Activated T-cell treated with anti-CD3 and anti-CD28 coated beads, Interleukin-2, amount 50 U/mL, for 48 hours (primary cell): Measurements from ENCODE around the gene MYOD1.

Source experiments
- DNase-seq, 2 experiments: peaks; one replicate each; pipeline ENCODE4 v3.0.0-alpha.2; 2020

Gene MYOD1

DNA sequence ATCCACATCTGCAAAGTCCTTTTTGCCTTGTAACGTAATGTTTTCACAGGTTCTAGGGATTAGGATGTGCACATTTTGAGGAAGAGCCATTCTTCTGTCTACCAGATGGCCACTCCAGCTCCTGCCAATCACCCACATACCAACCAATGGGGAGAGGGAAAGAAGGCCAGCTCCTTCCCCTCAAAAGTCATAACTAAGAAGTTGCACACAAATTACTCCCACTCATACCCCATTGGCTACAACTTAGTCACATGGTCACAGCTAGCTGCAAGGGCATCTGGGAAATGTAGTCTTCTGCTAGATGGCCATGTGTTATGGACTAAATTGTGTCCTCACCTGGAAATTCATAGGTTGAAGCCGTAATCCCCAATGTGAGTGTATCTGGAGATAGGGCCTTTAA lies 15.4 kb upstream of the MYOD1 start:
- DNase-seq = no peak

DNA sequence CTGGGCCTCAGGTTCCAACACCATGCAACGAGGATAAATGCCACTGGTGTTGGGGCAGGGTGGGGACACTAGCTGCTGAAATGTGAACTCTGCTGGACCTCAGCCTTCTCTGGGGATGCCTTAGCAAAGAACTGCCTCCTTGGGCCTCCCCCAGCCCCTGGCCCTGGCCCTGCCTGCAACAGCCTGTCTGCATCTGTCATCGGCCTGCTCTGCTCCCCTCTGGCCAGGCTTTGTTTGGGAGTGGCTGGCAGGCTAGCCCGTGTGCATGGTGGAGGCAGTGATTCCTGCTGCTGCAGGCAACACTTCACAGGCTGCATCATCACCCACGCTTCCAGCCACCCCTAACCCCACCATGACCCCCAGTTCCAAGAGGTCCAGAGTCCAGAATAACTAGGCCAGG lies 11.5 kb upstream of the MYOD1 start:
- DNase-seq = no peak

DNA sequence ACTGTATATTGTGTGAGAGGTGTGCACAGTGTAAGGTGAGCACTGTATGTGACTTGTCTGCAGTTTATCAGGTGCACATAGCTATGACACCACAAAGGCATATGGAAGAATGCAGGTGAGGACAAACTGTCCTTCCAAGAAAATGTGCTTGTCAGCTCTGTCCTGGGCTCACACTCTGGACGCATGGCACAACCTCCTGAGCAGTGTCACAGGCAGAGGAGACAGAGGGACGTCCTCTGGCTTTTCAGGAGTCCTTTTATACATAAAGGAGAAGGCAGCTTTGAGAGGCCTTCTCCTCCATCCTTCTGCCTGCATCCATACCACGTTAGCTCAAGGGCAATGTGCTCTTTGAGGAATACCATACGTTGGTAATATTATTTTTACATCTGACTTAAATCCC lies 7.5 kb upstream of the MYOD1 start:
- no peak for DNase-seq

DNA sequence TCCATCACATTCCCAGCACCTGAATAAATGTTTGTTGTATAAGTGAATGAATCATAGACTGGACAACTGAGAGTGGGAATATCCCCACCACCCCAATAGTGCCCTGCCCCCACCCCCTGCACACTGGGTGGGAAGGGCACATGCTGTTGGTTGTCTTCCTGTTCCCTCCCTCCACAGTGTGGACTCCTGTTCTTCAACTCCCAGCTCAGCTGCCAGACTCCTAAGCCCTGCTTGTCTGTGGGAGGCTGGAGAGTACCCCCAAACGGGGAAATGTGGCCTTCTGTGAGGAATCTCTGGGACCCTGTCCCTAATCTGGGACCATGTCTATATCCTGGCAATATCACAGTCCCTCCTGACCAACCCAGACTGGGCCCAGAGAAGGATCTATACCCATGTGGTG lies 5.5 kb upstream of the MYOD1 start:
- DNase-seq = no peak

DNA sequence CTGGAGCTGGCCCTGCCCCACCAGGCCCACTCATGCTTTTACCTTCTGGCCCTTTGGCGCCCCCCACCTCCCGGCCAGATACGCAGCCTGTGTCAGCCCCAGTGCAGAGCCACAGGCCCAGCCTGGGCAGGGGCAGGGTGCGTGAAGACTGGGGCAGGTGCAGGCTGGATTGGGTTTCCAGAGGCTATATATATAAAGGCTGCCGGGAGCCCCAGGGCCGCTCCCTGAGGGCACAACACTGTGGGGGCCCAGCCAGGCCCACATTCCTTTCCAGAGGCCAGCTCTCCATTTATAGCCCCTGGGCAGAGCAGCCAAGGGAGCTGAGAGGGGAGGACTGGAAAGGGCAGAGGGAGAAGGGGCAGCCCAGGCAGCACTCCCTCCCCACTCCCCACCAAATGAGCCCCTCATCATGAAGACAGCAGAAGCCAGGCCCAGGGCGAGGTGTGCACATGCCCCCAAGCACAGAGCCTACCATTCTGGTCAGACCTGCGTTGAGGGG lies 5.0 kb upstream of the MYOD1 start:
- DNase-seq = no peak

DNA sequence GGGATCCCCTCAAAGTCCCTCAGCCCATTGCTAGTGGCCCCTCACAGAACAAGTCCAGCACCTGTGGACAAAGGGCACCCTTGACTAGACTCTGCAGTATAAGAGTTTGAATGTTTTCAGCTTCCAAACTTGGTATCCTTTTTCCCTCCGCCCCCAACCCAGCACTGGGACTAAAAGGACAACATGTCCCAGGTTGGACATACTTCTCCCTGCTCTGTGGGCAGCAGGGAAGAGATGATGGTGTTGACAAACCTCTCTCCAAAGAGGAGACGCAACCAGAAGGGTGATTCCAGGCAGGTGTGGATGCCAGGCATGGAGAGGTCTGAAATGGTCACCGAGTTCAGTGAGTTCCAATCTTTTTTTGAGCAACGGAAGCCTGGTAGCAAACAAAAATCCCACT lies 4.5 kb upstream of the MYOD1 start:
- DNase-seq = no peak

DNA sequence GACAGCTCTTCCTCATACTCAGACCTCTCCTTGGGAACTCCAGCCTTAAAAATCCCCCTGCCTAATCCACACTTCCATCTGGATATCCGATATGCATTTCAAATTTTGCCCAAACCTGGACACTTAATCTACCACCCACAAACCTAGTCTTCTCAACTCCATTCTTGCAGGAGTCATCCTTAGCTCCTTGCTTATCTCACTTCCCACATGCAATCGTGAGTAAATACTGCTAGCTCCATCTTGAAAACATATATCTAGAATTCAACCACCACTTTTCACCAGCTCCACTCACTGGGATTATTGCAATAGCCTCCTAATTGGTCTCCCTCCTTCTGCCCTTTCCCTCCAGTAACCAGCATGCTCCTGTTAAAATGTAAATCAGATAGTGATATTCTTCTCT lies 2.6 kb upstream of the MYOD1 start:
- no peak for DNase-seq

DNA sequence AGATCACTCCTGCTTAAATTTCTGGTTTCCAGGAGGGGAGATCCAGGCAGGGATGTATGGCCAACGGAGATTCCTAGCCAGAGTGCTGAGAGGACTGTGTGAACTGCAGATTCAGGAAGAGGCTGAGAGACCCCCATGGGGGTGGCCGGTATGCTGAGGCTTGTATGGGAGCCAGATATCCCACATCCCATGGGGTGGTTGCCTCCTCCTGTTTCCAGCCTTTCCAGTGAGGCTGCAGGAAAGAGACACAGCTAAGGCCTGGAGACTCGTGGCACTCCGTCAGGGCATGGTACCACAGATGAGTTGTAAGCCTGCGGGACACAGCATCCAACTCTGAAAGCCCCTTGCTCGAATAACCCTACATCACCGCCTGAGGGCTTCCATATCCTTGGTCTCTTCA lies 1.4 kb upstream of the MYOD1 start:
- DNase-seq = no peak

DNA sequence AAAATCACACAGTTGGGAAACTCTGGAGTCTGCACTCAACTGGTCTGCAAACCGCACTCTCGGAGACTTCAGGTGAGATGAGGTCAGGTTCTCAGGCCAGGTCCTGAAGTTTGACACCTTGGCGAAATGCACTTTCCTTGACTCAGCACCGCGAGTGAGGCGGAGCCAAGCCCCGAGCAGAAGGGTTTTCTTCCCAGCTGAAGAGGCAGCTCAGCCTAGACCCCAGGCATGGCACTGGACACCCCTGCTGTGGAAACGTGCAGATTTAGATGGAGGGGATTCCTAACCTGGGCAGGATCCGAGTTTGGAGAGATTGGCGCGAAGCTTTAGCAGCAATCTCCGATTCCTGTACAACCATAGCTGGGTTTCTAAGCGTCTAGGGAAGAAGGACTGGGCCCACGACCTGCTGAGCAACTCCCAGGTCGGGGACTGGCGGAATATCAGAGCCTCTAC lies 835 bp upstream of the MYOD1 start:
- DNase-seq = no peak

DNA sequence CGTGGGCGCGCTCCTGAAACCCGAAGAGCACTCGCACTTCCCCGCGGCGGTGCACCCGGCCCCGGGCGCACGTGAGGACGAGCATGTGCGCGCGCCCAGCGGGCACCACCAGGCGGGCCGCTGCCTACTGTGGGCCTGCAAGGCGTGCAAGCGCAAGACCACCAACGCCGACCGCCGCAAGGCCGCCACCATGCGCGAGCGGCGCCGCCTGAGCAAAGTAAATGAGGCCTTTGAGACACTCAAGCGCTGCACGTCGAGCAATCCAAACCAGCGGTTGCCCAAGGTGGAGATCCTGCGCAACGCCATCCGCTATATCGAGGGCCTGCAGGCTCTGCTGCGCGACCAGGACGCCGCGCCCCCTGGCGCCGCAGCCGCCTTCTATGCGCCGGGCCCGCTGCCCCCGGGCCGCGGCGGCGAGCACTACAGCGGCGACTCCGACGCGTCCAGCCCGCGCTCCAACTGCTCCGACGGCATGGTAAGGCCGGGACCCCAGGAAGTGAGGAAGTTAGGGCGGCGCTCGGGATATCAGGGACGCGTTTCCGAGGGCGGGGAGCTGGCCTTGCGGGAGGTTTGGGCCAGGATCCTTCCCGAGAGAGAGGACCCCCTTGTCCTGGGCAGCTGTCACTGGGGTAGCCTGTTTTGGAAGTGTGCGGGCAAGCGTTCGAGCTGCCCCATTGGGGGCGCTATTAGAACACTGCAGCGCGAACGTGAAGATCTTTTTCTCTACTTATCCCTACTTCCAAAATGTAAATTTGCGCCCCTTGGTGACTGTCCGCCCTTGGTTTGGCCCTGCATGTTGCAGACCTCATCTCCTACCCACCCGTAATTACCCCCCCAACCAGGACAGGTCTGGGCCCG lies 796 bp downstream of the MYOD1 start:
- no peak for DNase-seq

DNA sequence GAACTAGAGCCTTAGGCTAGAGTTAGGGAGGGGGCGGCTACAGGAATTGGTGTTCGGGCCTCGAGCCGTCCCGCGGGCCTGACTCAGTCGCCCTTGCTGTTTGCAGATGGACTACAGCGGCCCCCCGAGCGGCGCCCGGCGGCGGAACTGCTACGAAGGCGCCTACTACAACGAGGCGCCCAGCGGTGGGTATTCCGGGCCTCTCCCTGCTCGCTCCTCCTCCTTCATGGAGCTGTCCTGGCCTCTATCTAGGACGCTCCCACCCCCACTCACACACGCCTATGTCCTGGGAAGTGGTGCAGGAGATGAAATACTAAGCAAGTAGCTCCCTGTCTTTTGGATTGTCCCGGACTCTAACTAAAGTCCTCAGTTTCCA lies 1.4 kb downstream of the MYOD1 start:
- DNase-seq = no peak

DNA sequence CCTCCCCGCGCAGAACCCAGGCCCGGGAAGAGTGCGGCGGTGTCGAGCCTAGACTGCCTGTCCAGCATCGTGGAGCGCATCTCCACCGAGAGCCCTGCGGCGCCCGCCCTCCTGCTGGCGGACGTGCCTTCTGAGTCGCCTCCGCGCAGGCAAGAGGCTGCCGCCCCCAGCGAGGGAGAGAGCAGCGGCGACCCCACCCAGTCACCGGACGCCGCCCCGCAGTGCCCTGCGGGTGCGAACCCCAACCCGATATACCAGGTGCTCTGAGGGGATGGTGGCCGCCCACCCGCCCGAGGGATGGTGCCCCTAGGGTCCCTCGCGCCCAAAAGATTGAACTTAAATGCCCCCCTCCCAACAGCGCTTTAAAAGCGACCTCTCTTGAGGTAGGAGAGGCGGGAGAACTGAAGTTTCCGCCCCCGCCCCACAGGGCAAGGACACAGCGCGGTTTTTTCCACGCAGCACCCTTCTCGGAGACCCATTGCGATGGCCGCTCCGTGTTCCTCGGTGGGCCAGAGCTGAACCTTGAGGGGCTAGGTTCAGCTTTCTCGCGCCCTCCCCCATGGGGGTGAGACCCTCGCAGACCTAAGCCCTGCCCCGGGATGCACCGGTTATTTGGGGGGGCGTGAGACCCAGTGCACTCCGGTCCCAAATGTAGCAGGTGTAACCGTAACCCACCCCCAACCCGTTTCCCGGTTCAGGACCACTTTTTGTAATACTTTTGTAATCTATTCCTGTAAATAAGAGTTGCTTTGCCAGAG lies 2.0 kb downstream of the MYOD1 start:
- no peak for DNase-seq

DNA sequence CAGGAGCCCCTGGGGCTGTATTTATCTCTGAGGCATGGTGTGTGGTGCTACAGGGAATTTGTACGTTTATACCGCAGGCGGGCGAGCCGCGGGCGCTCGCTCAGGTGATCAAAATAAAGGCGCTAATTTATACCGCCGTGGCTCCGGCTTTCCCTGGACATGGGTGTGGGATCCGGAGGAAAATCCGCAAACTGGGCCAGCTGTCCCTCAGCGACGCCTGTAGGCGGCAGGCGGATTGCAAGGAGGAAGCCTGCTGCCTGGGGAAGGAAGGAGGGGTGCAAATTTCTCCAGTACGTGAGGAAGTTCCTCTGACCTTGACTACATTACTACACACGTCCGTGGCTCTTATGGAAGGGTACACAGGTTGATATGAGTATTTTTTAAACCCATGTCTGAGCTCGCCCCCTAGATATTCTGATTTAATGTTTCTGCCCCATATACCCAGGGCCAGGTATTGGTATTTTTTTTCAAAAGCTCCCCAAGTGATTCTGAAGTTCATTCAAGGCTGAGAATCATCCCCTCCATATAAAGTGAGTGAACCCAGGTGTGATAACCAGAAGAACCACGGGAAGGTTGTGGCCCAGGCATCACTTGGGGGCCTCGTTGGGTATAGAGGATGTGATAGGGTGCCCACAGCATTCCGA lies 2.8 kb downstream of the MYOD1 start:
- DNase-seq = no peak

DNA sequence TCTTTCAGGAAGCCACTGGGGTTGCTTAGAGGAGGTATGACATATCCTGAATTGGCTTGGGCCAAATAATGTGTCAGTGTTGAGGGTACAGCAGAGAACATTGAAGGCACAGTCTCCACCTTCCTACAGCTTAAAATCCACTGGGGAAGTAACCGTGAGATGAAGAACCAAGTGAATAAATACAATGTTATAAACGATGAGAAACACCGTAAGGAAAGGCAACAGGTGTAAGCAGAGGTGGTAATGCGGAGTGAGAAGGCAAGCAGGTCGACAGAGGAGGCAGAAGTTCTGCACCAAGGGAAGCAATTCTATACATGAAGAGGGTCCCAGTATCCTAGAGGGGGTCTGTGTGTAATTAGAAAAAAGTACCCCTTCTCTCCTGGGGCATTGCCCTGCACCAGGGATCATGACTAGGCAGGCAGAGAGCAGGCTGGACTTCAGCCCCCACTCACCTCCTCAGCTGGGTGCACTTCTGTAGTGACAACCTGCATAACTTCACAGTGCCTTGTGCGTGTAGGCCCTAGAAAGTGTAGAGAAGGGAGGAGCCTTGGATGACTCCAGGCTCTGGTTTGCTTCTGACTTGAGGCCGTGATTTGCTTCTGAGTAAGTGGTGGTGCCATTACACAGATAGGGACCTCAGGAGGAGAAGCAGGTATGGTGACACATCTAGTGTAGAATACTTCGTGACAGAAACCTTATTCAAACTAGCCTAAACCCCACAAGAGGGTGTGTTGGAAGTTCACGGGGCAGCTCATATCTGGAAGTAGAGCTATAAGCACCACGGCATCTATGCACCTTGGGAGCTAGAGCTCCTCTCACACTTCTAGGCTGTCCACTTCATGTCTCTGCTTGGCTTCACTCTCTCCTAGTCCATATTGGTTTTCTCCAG lies 4.9 kb downstream of the MYOD1 start:
- DNase-seq = no peak

DNA sequence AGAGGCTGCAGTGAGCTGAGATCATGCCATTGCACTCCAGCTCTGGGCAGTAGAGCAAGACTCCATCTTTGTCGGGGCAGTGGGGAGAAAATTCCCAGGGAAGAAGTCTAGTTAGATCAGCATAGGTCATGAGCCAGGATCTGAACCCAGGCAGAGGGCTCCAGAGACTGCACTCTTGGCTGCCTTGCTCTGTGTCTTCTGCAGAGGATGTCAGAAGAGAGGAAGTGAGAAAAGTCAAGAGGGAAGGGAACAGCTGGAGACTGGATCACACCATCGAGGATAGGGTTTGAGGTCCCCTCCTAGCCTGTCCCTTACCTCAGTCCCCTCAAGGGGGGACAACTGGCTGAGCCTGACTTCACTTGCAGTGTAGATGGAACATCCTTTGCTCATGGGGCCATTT lies 5.8 kb downstream of the MYOD1 start:
- no peak for DNase-seq

DNA sequence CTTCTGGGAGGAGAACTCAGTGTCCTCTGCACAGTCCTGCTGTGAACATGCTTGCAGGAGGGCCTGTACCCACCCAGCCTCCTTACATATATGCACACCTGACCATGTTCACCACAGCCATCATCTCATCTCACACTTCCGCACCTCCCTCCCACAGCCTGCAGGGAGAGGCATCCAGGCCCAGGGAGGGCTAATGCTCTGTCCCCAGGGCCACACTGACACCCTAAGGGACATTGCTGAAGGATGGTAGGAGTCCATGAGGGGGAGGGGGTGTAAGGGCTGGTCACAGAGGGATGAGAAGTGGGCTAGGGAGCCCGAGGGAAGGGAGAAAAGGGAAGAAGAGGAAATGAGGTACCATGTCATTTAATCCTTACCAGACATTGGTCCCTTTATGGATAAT lies 10.8 kb downstream of the MYOD1 start:
- no peak for DNase-seq

DNA sequence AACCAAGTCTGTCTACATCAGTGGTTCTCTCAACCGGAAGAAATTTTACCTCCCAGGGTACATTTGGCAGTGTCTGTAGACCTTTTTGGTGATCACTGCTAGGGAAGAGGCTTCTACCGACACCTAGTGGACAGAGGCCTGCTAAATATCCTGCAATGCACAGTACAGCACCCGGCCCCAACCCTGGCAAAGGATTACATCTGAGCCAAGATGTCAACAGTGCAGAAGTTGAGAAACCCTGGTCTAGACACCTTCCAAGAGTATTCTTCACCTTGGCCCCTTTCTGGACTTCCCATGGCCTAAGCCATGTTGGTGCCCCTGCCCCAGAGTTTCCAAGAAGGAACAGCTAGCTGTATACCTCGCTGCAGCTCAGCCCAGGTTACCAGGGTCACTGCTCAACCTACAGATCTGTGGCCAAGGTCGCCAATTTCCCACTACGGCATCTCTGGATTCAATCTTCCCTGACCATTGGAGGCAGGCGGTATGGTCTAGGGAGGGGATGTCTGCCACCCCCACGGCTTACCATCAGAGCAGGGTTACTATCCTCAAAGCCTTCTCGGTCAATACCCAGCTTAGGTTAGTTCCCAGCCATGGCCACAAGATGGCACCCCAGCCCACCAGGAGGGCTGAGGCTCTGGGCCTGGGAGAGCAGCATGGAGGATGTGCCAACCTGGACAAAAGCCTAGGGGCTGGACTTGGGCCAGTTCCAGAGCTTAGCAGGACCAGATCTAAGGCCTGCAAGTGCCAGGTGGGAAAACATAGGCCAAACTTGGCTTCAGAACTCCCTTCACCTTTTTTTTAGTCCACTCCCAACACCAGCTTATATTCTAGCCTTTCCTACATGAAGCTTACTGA lies 11.5 kb downstream of the MYOD1 start:
- DNase-seq = peak; percentile 85 to 88

DNA sequence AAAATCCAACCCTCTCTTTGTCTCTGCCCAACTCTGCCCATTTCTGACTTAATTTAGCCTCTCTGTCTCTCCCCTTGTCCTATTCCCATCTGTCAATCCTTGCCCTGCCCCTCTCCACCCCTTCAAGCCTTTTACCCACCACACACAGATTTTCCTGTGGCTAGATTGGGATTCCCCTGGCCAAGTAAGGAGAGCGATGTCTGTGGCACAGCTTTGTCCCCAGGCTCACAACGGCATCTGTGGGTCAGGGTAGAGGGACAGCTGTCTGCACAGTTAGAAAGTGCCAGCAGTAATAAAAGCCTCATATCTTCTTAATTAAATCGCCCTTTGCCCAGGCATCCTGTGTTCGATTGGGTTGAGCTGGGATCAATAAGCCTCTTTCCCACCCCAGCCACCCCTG lies 13.9 kb downstream of the MYOD1 start:
- DNase-seq = no peak

DNA sequence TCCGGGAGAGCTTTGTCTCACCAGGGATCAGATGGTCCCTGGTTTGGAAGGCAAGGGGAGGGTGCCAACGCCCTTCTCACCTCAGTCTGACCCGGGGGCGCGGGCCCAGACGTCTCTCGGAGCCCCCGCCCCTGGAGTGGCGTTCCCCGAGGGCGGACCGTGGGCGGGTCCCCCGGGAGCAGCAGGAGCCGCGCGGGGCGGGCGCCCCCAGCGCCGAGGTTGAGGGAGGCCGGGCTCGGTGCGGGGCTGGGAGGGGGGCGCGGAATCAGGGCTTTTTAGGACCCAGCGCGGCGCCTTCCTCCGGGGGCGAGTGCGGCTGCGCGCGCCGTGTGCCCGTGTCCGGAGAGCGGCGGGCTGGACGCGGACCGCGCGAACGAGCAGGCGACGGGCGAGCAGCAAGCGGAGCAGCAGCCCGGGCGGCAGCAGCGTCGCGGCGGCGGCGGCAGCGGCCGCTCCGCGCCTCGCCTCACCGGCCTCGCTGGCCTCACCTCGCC lies 15.1 kb downstream of the MYOD1 start, which contains the start of gene KCNC1:
Gene KCNC1, plus strand, starts transcription at position 364 of the 494 bp plus-strand sequence. CDS start 1,222 bp downstream, outside the sequence.
- no peak for DNase-seq

DNA sequence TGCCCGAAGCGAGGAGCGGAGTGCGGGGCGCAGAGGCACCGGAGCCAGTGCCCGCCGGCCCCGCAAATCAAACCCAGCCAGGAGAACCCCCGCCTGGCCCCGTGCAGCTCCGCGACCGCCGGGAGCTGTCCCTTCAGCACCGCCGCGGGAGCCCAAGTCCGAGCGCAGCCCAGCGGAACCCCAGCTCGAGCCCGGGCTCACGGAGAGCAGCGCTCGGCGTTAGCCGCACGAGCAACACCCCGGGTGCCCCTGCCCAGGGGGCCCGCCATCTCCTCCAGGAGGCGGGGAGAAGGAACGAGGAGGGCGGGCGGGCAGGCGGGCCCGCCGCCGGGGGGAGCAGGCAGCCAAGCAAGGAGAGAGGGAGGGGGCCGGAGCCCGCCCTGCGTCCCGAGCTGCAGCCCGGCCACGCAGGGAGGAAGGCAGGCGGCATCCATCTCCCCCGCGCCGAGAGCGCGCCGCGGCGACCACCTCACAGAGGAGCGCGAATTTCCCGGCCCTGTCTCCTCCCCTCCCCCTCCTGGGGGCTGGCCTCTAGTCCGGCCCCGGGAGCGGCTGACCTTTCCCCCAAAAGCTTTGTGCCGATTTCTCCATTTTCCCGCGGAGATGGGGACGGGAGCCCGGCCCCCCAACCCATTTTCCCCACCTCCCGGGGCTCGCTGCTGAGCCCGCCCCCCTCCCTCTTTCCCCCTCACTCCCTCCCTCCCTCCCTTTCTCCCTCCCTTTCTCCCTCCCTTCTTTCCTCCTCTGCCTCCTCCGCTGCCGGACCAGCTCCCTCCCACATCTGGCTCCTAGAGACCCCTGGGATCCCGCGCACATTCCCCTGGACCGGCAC lies 15.8 kb downstream of the MYOD1 start:
- peak; percentile 63 to 66 for DNase-seq
